ENCODE results near the gene RUNX2. TPM values are rescaled to one million over a fixed set of nuclear protein-coding genes. Genes with fewer than 3 reads are reported as not detected.

Gene RUNX2
- total RNA-seq, 4 donors from 2014 or later: 0.78 to 2.0 (median 0.94) TPM

DNA sequence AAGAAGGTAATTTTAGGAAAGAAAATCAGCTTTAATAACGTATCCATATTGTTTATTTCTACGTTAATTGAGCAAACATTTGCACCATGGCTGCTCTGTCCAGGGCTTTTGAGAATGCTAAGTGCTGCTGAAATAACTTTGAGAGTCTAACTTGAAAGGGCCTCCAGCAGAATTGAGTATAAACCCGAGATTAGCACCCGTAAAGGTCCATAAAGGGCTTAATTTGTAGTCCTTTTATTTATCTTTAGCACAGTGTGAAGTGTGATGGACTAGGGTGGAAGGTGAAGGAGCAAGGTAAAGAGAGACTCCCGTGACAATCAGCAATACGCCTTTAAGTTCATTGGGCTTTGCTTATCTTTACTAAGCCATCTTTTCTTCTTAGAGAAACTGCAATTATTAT lies 127.3 kb downstream of the RUNX2 start:
- no peaks in the 10 kb centered on the region for H3K36me3 ChIP-seq
- in situ Hi-C loops (cut with MboI; ENCODE audit: low sequenced_read_pairs in 4 of 4): no loop called here

DNA sequence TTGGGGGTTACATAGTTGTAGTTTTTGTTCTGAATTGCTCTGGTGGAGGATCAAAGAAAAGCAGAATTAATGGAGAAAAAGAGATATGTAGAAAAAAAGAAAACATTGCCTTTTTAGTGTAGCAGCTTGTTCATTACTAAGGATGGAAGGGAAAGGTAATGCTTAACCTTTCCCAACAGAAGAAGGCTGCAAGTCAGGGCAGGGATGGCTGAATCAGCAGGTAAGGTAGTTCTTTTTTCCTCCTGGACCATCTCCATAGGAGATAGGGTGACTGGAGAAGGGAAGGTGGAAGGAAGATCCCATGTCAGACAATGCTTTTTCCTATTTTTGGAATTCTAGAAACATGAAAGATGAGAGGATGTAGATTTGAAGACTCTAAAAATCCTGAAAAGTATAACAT lies 129.0 kb downstream of the RUNX2 start:
- no peak for ATAC-seq
- intact Hi-C loops (cut with DNase I; ENCODE audit: low total_unique reads): no loop called here
- TF ChIP-seq, protein P1, sequence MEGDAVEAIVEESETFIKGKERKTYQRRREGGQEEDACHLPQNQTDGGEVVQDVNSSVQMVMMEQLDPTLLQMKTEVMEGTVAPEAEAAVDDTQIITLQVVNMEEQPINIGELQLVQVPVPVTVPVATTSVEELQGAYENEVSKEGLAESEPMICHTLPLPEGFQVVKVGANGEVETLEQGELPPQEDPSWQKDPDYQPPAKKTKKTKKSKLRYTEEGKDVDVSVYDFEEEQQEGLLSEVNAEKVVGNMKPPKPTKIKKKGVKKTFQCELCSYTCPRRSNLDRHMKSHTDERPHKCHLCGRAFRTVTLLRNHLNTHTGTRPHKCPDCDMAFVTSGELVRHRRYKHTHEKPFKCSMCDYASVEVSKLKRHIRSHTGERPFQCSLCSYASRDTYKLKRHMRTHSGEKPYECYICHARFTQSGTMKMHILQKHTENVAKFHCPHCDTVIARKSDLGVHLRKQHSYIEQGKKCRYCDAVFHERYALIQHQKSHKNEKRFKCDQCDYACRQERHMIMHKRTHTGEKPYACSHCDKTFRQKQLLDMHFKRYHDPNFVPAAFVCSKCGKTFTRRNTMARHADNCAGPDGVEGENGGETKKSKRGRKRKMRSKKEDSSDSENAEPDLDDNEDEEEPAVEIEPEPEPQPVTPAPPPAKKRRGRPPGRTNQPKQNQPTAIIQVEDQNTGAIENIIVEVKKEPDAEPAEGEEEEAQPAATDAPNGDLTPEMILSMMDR (IDR thresholded peaks at IDR 0.05 in 4 of 5, conservative IDR thresholded peaks at IDR 0.05 in 1 of 5): no peak
- TF ChIP-seq POLR2A (IDR thresholded peaks at IDR 0.05): no peak

More for the DNA sequence above, 127.3 kb downstream of the RUNX2 start:
- DNase-seq (no peak), ATAC-seq (no peak)
- Histone ChIP-seq H3K9me3 (no peaks in the 10 kb centered on the region), H3K4me3 (no peak overlapping the region), H3K27me3 (no peaks in the 10 kb centered on the region), H3K4me1 (no peaks in the 10 kb centered on the region), H3K27ac (no peak overlapping the region)
- intact Hi-C loops (cut with DNase I; ENCODE audit: low total_unique reads): no loop called here
- no peak for TF ChIP-seq POLR2A (IDR thresholded peaks at IDR 0.05)
- TF ChIP-seq, protein P1 (IDR thresholded peaks at IDR 0.05 in 4 of 5, conservative IDR thresholded peaks at IDR 0.05 in 1 of 5): no peak

DNA sequence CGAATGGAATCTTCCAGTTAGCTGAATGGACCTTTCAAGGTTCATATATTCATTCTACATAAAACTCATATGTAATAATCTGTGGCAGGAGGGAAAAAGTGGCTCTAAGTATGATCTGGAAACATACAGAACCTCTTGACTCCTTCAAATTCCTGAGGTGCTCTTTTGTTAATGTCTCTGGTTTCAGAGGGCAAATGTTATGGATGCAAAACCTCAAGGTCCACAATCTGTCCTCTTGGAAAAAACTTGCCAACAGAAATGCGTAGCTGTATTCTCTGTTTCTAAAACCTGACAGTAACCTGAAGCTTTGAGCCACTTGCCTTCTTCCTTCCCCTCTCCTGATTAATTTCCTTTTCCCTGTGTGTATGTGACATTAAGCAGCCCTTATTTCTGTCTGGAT lies 130.5 kb downstream of the RUNX2 start:
- Histone ChIP-seq H3K4me1 (no peaks in the 10 kb centered on the region), H3K27me3 (no peaks in the 10 kb centered on the region), H3K4me3 (no peak overlapping the region), H3K36me3 (no peaks in the 10 kb centered on the region), H3K9me3 (no peaks in the 10 kb centered on the region), H3K27ac (no peak overlapping the region)
- intact Hi-C loops (cut with DNase I; ENCODE audit: low total_unique reads) (no loop called here), in situ Hi-C loops (cut with MboI; ENCODE audit: low sequenced_read_pairs in 4 of 4) (no loop called here)
- ATAC-seq (no peak), DNase-seq (no peak)
- TF ChIP-seq POLR2A (IDR thresholded peaks at IDR 0.05): no peak
- TF ChIP-seq, protein P1 (IDR thresholded peaks at IDR 0.05 in 4 of 5, conservative IDR thresholded peaks at IDR 0.05 in 1 of 5): no peak

More for the DNA sequence above, 129.0 kb downstream of the RUNX2 start:
- H3K4me1 ChIP-seq: no peaks in the 10 kb centered on the region
- no peak overlapping the region for H3K27ac ChIP-seq
- H3K4me3 ChIP-seq: no peak overlapping the region
- H3K36me3 ChIP-seq: no peaks in the 10 kb centered on the region
- no peaks in the 10 kb centered on the region for H3K9me3 ChIP-seq
- H3K27me3 ChIP-seq: no peaks in the 10 kb centered on the region
- in situ Hi-C loops (cut with MboI; ENCODE audit: low sequenced_read_pairs in 4 of 4): no loop called here
- no peak for DNase-seq

DNA sequence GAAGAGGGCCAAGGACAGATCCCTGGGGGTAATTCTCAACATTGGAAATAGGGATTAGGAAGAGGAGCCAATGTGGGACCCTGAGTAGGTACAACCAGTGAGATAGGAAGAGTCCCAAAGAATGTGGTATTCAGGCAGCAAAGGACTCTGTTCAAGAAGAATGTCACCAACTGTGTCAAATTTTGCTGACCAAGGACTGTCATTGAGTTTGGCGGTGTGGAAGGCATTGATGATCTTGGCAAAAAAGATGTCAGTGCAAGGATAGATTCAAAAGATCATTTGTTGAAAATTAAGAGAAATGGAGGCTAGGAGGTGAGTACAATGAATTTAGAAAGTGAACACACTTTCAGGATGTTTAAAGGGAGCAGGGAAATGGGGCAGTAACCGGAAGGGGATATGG lies 132.0 kb downstream of the RUNX2 start:
- Histone ChIP-seq H3K27ac (no peak overlapping the region), H3K9me3 (no peaks in the 10 kb centered on the region), H3K4me3 (no peak overlapping the region), H3K4me1 (no peaks in the 10 kb centered on the region), H3K27me3 (no peaks in the 10 kb centered on the region), H3K36me3 (no peaks in the 10 kb centered on the region)
- DNase-seq: no peak
- intact Hi-C loops (cut with DNase I; ENCODE audit: low total_unique reads) (no loop called here), in situ Hi-C loops (cut with MboI; ENCODE audit: low sequenced_read_pairs in 4 of 4) (no loop called here)
- no peak for TF ChIP-seq POLR2A (IDR thresholded peaks at IDR 0.05)
- TF ChIP-seq, protein P1 (IDR thresholded peaks at IDR 0.05 in 4 of 5, conservative IDR thresholded peaks at IDR 0.05 in 1 of 5): no peak
- ATAC-seq: no peak

DNA sequence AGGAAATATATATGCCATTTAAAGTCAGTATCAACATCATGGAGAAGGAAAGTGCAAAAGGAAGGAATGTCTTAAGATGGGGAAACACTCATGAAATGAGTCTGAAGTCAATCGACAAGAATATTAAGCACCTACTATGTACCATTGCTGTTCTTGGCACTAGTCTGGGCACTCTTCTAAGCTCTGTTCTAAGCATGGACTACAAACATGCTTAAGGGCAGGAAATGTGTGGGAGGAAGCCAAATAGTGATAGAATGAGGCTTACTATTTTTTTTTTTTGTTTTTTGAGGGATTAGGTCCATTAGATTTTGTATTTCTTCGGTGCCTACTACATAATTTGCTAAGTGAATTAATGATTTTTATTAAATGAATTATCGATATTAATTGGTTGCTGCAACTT lies 133.4 kb downstream of the RUNX2 start:
- H3K4me1 ChIP-seq: no peaks in the 10 kb centered on the region
- H3K4me3 ChIP-seq: no peak overlapping the region
- H3K27me3 ChIP-seq: no peaks in the 10 kb centered on the region
- H3K27ac ChIP-seq: no peak overlapping the region
- ATAC-seq (no peak), DNase-seq (no peak)
- no peaks in the 10 kb centered on the region for H3K9me3 ChIP-seq
- in situ Hi-C loops (cut with MboI; ENCODE audit: low sequenced_read_pairs in 4 of 4): no loop called here
- TF ChIP-seq, protein P1 (IDR thresholded peaks at IDR 0.05 in 4 of 5, conservative IDR thresholded peaks at IDR 0.05 in 1 of 5): no peak
- no peak for TF ChIP-seq POLR2A (IDR thresholded peaks at IDR 0.05)
- intact Hi-C loops (cut with DNase I; ENCODE audit: low total_unique reads): no loop called here
- no peaks in the 10 kb centered on the region for H3K36me3 ChIP-seq

Measured in gastrocnemius medialis (tissue), 4 donors.